ENCODE results near the gene COL19A1.

DNA sequence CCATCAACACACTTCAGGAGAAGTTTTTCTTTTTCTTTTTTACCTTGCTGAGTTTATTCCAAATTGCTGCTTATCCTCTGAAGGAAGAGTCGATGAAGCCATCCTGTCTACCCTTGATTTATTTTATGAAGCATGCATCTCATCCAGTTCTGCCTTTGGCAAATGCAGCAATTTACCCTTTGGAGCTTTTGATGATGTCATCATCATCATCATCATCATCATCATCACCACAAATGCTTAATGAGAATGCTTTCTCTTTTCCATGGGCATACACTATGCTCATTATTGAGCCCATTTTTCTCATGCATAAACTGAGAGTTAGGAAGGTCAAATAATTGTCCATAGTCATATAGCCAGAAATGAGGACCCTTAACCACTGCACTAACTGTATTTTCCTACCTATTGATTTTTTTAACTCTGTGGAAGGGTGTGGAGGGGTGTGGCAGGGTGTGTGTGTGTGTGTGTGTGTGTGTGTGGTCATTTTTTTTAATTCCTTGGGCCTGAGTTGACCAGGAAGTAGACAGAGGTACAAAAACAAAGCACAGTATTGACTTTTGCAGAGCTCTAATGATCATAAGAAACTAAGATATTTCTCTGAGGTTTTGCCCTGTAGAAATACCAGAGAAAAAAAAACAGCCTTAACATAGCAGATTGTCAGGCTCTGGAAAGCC, 353.7 kb downstream of the COL19A1 start:
- no peak for TF ChIP-seq HOXA7 (CRISPR knock-in tag; IDR thresholded peaks at IDR 0.05)
- TF ChIP-seq, protein P1, sequence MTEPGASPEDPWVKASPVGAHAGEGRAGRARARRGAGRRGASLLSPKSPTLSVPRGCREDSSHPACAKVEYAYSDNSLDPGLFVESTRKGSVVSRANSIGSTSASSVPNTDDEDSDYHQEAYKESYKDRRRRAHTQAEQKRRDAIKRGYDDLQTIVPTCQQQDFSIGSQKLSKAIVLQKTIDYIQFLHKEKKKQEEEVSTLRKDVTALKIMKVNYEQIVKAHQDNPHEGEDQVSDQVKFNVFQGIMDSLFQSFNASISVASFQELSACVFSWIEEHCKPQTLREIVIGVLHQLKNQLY (CRISPR knock-in tag; IDR thresholded peaks at IDR 0.05), result no peak
- no peak for TF ChIP-seq ESRRA (CRISPR knock-in tag; IDR thresholded peaks at IDR 0.05; ENCODE audit: low read depth)
